Right forelimb (tissue), 1 donor: ENCODE results near the gene METTL6.

Experiments used
- DNase-seq: peaks from one replicate; pipeline ENCODE4 v3.0.0-alpha.2; 2018

Gene METTL6

GRCh38 chr3:15361494-15362214 lies 65.7 kb downstream of the METTL6 start:
- DNase-seq: no peak

DNA sequence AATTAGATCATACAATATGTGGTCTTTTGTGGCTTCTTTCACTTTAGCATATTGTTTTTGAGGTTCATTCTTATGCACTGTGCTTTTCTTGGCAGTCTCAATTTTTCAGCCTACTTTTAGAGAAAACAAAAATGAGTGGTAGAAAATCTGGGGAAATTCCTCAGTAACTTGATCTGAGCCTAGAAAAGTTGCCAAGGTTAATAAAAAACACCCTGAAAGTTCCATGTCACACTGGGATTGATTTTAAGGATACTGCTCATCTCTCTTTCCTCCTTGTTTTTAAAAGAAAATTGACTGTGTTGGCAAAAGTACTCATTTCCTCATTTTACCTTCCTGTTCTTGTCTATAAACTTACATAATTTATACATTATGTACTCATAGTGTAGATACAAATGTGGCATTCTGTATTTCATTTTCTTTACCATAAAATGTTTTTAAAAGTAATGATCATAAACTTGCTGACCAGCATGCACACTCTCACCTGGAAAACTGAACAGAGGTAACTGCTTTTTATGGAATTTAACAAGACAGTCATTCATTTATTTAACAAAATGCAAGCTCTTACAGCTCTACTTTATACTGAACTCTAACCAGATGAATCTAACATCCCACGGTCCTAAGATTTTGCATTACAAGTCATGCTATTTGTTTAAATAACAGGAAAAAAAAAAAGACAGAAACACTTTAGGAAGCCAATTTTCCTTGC lies 66.4 kb downstream of the METTL6 start:
- DNase-seq: no peak
